ENCODE measurements around the gene ATP8A1. TPM values are rescaled to one million over a fixed set of nuclear protein-coding genes. Genes with fewer than 3 reads are reported as not detected.

Gene ATP8A1
- total and polyA plus RNA-seq, 12 donors: 14.4 to 58.3 (median 27.7) TPM

- H3K36me3 ChIP-seq (replicated peaks in 1 of 2): no peaks in the 10 kb centered on the region
- no peak overlapping the region for H3K27ac ChIP-seq
- DNase-seq: no peak
- H3K27me3 ChIP-seq: no peaks in the 10 kb centered on the region
- intact Hi-C loops (cut with DNase I): no loop called here
- no peak overlapping the region for H3K4me3 ChIP-seq
- 87 to 94% (median 92%) methylated on average over 3 of the region's 3 CpGs for WGBS, 4 donors
- TF ChIP-seq CTCF (IDR thresholded peaks at IDR 0.05): no peak
- no peaks in the 10 kb centered on the region for H3K4me1 ChIP-seq (replicated peaks in 1 of 2)
- H3K9me3 ChIP-seq (replicated peaks in 1 of 3): no peaks in the 10 kb centered on the region
Observed at GRCh38 chr4:42512226-42512625, 144.7 kb downstream of the ATP8A1 start.

DNA sequence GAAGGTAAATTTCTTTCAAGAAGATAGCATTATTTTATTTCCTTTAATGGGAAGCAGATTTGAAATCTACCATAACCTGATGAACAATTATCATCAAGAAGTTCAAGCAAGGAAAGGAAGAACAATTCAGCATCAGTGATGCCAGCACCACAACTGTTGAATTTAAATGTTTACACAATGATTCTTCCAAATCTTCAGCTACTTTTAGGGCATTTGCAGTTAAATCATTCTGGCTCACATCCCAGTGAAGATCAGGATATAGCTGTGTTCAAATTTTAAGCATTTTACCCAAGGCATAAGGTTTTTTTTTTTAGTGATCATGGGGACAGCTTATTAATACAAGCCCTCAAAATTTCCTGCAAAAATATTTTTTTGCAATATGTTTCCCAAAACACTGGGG lies 146.7 kb downstream of the ATP8A1 start:
- intact Hi-C loops (cut with DNase I): no loop called here

DNA sequence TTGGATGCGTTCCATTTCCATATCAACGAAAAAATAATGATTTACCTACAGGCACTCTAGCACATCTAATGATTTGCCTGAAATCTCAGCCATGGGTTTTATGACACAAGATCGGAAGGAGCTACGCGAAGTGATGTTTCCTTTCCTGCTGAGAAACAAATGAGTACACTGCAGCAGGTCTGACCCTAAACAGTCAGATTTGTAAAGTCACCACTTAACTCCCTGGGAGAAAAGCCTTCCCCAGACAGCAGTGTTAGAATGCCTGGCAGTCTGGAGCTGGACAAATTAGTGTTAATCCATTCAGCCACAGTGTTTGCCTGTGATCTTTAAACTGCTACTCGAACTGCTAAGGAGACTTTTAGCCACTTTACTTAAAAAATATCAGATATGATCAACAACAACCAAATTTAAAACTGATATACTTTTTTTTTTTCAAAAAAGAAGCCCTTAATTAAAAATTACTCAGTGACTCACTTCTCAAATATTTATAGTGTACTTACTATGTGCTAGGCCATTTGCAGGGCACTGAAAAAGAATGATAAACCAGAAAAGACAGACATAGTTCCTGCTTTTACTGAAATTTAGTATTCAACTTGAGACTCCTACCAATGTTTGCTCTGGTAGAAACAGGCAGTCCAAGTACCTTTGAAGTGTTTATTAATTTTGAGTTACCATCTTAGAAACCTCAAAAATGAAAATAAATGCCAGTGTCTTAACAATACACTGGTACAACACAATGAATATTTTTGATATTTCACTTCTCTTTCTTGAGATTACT lies 155.1 kb downstream of the ATP8A1 start:
- DNase-seq: no peak
- H3K4me1 ChIP-seq (replicated peaks in 1 of 2): no peaks in the 10 kb centered on the region
- peaks cover 0 to 3% of the 10 kb centered on the region in 2 donors for H3K36me3 ChIP-seq (replicated peaks in 1 of 2)
- H3K9me3 ChIP-seq (replicated peaks in 1 of 3): no peaks in the 10 kb centered on the region
- H3K27me3 ChIP-seq: no peaks in the 10 kb centered on the region
- intact Hi-C loops (cut with DNase I): no loop called here
- no peak overlapping the region for H3K27ac ChIP-seq
- H3K4me3 ChIP-seq: no peak overlapping the region
- WGBS, 4 donors: 76 to 89% (median 83%) methylated on average over 6 of the region's 6 CpGs
- TF ChIP-seq POLR2A (IDR thresholded peaks at IDR 0.05): no peak
- TF ChIP-seq CTCF (IDR thresholded peaks at IDR 0.05): no peak

More for the DNA sequence above, 146.7 kb downstream of the ATP8A1 start:
- Histone ChIP-seq H3K4me3 (no peak overlapping the region), H3K36me3 (replicated peaks in 1 of 2) (no peaks in the 10 kb centered on the region), H3K9me3 (replicated peaks in 1 of 3) (no peaks in the 10 kb centered on the region), H3K27me3 (no peaks in the 10 kb centered on the region), H3K4me1 (replicated peaks in 1 of 2) (no peaks in the 10 kb centered on the region), H3K27ac (no peak overlapping the region)
- no peak for DNase-seq
- no peak for TF ChIP-seq POLR2A (IDR thresholded peaks at IDR 0.05)
- TF ChIP-seq CTCF (IDR thresholded peaks at IDR 0.05): no peak

DNA sequence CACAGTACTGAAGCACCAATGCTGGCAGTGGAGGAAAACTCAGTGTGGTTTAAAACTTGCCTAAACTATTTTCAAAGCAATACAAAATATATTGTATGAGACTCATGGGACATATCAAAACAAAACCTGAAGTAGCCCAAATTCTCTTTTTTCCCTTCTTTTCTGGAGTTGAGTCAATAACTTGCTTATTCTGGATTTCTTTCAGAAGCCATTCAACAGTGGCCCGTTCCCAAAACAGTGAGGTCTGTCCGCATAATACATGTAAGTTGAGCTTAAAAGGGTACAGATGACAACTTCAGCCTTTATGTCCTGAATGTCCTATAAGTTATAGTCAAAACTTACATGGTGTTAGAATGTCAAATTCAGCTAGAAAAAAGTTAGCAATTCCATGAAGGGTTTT lies 158.9 kb downstream of the ATP8A1 start:
- TF ChIP-seq CTCF (IDR thresholded peaks at IDR 0.05) (no peak), POLR2A (IDR thresholded peaks at IDR 0.05) (no peak)
- Histone ChIP-seq H3K4me1 (replicated peaks in 1 of 2) (no peaks in the 10 kb centered on the region), H3K36me3 (replicated peaks in 1 of 2) (peaks cover 0 to 3% of the 10 kb centered on the region in 2 donors), H3K27me3 (no peaks in the 10 kb centered on the region), H3K27ac (no peak overlapping the region), H3K9me3 (replicated peaks in 1 of 3) (no peaks in the 10 kb centered on the region), H3K4me3 (no peak overlapping the region)
- intact Hi-C loops (cut with DNase I): no loop called here
- WGBS, 4 donors: 76 to 91% (median 83%) methylated on average over 2 of the region's 2 CpGs
- no peak for DNase-seq

All from adrenal gland (tissue), 12 donors.